BLaER1 treated with 17β-estradiol and CSF1 and Interleukin-3, amounts not matched to agents 10 nM and 100 nM (cell line): ENCODE results near the gene PCDH1.

Experiments
- H3K27ac ChIP-seq, 11 experiments: shearing (Covaris generic); formaldehyde crosslinking; 2 replicates each; pipeline ENCODE4 v1.8.1; 2022
- H3K27me3 ChIP-seq, 11 experiments: shearing (Covaris generic); formaldehyde crosslinking; 2 replicates each; pipeline ENCODE4 v1.8.1; 2022
- H3K36me3 ChIP-seq, 11 experiments: shearing (Covaris generic); formaldehyde crosslinking; 2 replicates each; pipeline ENCODE4 v1.8.1; 2022
- H3K4me1 ChIP-seq, 10 experiments: shearing (Covaris generic); formaldehyde crosslinking; 2 replicates each; pipeline ENCODE4 v1.8.1; 2022
- H3K4me2 ChIP-seq, 11 experiments: shearing (Covaris generic); formaldehyde crosslinking; 2 replicates each; pipeline ENCODE4 v1.8.1; 2022
- H3K4me3 ChIP-seq, 10 experiments: shearing (Covaris generic); formaldehyde crosslinking; 2 replicates each; pipeline ENCODE4 v1.8.1; 2022
- H3K9ac ChIP-seq, 11 experiments: shearing (Covaris generic); formaldehyde crosslinking; 2 replicates each; pipeline ENCODE4 v1.8.1; 2022
- H3K9me3 ChIP-seq, 11 experiments: shearing (Covaris generic); formaldehyde crosslinking; replicated peaks in 1 of 11; 2 replicates each; pipeline ENCODE4 v1.8.1; 2022
- H4K20me1 ChIP-seq, 11 experiments: shearing (Covaris generic); formaldehyde crosslinking; 2 replicates each; pipeline ENCODE4 v1.8.1; 2022
- Cebpa-rat ChIP-seq, 11 experiments: shearing (Covaris generic); IDR thresholded peaks; 2 replicates each; pipeline ENCODE4 v1.8.1; 2022

The PCDH1 gene

GRCh38 chr5:141878711-141879425 lies 658 bp upstream of the PCDH1 start:
- no peak for TF ChIP-seq Cebpa-rat (IDR thresholded peaks at IDR 0.05)
- Histone ChIP-seq H4K20me1 (peaks cover 0 to 77% (median 22%) of the 10 kb centered on the region in 11 experiments; a peak in 16 of 22 replicates), H3K36me3 (no peaks in the 10 kb centered on the region), H3K4me1 (peaks cover 30 to 54% (median 45%) of the 10 kb centered on the region in 10 experiments), H3K9me3 (no peaks in the 10 kb centered on the region), H3K4me2 (peak overlapping the region; percentile 47 to 90 (median 69)), H3K27ac (no peak overlapping the region), H3K4me3 (peak overlapping the region in 7 of 10 experiments; percentile 1 to 46 (median 22); a peak in 6 of 20 replicates), H3K27me3 (peaks cover 76 to 97% (median 82%) of the 10 kb centered on the region in 11 experiments), H3K9ac (no peak overlapping the region)

DNA sequence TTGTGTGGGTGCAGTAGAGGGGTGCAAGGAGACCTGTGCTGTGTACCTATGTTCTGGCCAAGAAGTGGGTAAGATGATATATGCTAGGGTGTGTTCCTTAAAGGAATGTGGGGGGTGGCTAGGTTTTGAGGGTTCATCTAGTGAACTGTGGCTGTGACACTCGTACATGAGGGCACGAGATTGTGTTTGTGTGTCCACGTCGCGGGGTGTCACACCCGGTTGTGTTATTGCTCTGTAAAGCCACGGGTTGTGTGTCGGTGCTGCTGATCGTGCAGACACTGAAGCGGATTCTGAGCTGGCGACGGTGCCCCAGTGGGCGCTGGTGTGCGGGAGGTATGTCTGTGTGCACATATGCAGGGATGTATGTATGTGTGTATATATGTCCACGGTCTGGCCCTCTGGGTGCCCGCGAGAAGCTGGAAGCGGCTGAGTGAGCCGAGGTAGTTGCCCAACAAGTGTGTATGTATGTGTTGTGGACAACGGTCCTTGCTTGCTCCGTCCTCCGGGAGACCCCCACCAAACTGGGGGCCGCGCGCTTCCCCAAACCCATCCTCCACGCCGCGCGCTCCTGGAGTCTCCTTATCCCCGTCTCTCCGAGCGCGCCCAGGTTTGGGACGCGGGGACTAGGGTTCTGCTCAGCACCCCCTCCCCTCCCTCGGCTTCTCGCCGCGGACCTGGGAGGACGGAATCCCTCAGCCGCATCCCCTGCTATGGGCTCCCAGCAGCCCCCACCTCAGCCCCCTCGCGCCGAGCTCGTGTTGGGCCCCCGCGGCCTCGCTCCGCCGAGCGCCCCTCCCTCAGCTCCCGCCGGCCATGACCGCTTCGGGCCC lies 639 bp downstream of the PCDH1 start:
- Histone ChIP-seq H3K27ac (no peak overlapping the region), H3K4me2 (peak overlapping the region; percentile 68 to 90 (median 87)), H3K27me3 (peaks cover 65 to 86% (median 73%) of the 10 kb centered on the region in 11 experiments), H3K4me1 (peaks cover 30 to 51% (median 45%) of the 10 kb centered on the region in 10 experiments), H3K9me3 (no peaks in the 10 kb centered on the region), H3K4me3 (peak overlapping the region; percentile 44 to 67 (median 55)), H4K20me1 (peaks cover 0 to 64% (median 22%) of the 10 kb centered on the region in 11 experiments; a peak in 16 of 22 replicates), H3K36me3 (no peaks in the 10 kb centered on the region), H3K9ac (peak overlapping the region in 7 of 11 experiments; percentile 2 to 58 (median 41); a peak in 6 of 22 replicates)
- TF ChIP-seq Cebpa-rat (IDR thresholded peaks at IDR 0.05): no peak

GRCh38 chr5:141876628-141877355 lies 1.4 kb downstream of the PCDH1 start:
- H4K20me1 ChIP-seq: peaks cover 0 to 58% (median 22%) of the 10 kb centered on the region in 11 experiments; a peak in 16 of 22 replicates
- no peak overlapping the region for H3K27ac ChIP-seq
- H3K4me2 ChIP-seq: peak overlapping the region; percentile 39 to 59 (median 50); a peak in 17 of 22 replicates
- TF ChIP-seq Cebpa-rat (IDR thresholded peaks at IDR 0.05): no peak
- peak overlapping the region in 4 of 10 experiments; percentile 22 to 44 (median 36); a peak in 6 of 20 replicates for H3K4me3 ChIP-seq
- H3K4me1 ChIP-seq: peaks cover 30 to 45% (median 40%) of the 10 kb centered on the region in 10 experiments
- H3K9me3 ChIP-seq: no peaks in the 10 kb centered on the region
- no peaks in the 10 kb centered on the region for H3K36me3 ChIP-seq
- H3K9ac ChIP-seq: no peak overlapping the region
- peaks cover 57 to 78% (median 66%) of the 10 kb centered on the region in 11 experiments for H3K27me3 ChIP-seq

DNA sequence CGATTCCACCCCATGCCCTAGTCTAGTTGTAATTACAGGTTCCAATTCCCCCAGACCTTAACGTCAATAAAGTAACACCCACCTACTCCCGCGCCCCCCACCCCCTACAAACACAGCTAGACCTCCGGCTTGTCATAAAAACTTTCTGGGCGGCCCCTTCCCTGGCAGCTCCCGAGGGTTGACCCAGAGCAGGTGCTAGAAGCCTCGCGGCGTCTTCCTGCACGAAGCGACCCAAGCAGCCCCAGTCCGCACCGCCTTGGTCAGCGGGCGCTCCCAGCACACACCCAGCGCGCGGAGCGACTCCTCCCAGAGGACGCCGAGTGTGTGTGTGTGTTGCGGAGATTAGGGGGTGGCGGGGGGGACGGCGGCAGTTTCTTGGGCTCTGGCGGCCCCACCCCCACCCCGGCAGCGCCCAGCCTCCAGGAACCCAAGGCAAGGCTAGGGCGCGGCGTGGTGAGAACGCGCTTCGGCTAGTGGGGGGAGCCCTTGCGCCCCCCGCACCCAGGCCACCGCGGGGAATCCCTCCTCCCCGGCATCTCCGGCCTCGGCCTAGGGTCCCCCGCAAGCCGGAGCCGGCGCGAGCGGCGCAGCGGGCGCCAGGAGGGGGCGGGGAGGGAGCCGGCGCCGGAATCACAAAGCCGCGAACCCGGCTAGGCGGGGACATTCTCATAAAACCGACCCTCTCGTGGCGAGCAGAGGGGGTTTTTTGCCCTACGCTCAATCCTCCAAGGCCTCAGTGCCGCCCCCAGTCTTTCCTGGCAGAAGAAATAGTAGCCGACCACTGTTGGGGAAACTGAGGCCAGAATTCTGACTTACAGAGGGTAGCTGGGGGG lies 2.2 kb downstream of the PCDH1 start:
- peak overlapping the region; percentile 39 to 59 (median 50); a peak in 21 of 22 replicates for H3K4me2 ChIP-seq
- peak overlapping the region in 4 of 10 experiments; percentile 22 to 44 (median 36); a peak in 7 of 20 replicates for H3K4me3 ChIP-seq
- peaks cover 30 to 45% (median 37%) of the 10 kb centered on the region in 10 experiments for H3K4me1 ChIP-seq
- H3K9me3 ChIP-seq: no peaks in the 10 kb centered on the region
- no peak overlapping the region for H3K27ac ChIP-seq
- H3K27me3 ChIP-seq: peaks cover 54 to 71% (median 61%) of the 10 kb centered on the region in 11 experiments
- TF ChIP-seq Cebpa-rat (IDR thresholded peaks at IDR 0.05): no peak
- H3K36me3 ChIP-seq: no peaks in the 10 kb centered on the region
- peaks cover 0 to 54% (median 22%) of the 10 kb centered on the region in 11 experiments; a peak in 16 of 22 replicates for H4K20me1 ChIP-seq
- no peak overlapping the region for H3K9ac ChIP-seq

- Histone ChIP-seq H3K9ac (no peak overlapping the region), H3K36me3 (no peaks in the 10 kb centered on the region), H3K9me3 (no peaks in the 10 kb centered on the region), H3K27me3 (peaks cover 54 to 77% (median 64%) of the 10 kb centered on the region in 11 experiments), H3K27ac (no peak overlapping the region), H4K20me1 (peaks cover 0 to 49% (median 22%) of the 10 kb centered on the region in 11 experiments; a peak in 16 of 22 replicates), H3K4me2 (no peak overlapping the region), H3K4me1 (peaks cover 24 to 39% (median 33%) of the 10 kb centered on the region in 10 experiments), H3K4me3 (no peak overlapping the region)
- TF ChIP-seq Cebpa-rat (IDR thresholded peaks at IDR 0.05): no peak
Measured at GRCh38 chr5:141875022-141875740, 3.0 kb downstream of the PCDH1 start.

- Histone ChIP-seq H4K20me1 (peaks cover 0 to 42% (median 19%) of the 10 kb centered on the region in 11 experiments; a peak in 15 of 22 replicates), H3K36me3 (no peaks in the 10 kb centered on the region), H3K4me3 (no peak overlapping the region), H3K9me3 (no peaks in the 10 kb centered on the region), H3K9ac (no peak overlapping the region), H3K4me2 (no peak overlapping the region), H3K27ac (no peak overlapping the region), H3K27me3 (peaks cover 54 to 83% (median 66%) of the 10 kb centered on the region in 11 experiments), H3K4me1 (peaks cover 16 to 31% (median 26%) of the 10 kb centered on the region in 10 experiments)
- no peak for TF ChIP-seq Cebpa-rat (IDR thresholded peaks at IDR 0.05)
Measured at GRCh38 chr5:141874262-141874964, 3.8 kb downstream of the PCDH1 start.

- no peak overlapping the region for H3K4me3 ChIP-seq
- H4K20me1 ChIP-seq: peaks cover 0 to 44% (median 18%) of the 10 kb centered on the region in 11 experiments; a peak in 15 of 22 replicates
- H3K9ac ChIP-seq: no peak overlapping the region
- no peak overlapping the region for H3K4me2 ChIP-seq
- peaks cover 52 to 80% (median 62%) of the 10 kb centered on the region in 11 experiments for H3K27me3 ChIP-seq
- no peak for TF ChIP-seq Cebpa-rat (IDR thresholded peaks at IDR 0.05)
- H3K4me1 ChIP-seq: peaks cover 11 to 26% (median 21%) of the 10 kb centered on the region in 10 experiments
- H3K9me3 ChIP-seq: no peaks in the 10 kb centered on the region
- H3K27ac ChIP-seq: no peak overlapping the region
- H3K36me3 ChIP-seq: no peaks in the 10 kb centered on the region
Measured at GRCh38 chr5:141873933-141874261, 4.3 kb downstream of the PCDH1 start.
